Activated T-helper 9 cell treated with anti-CD3 and anti-CD28 coated beads, Interleukin-2, amount 50 U/mL, for 16 hours (primary cell): ENCODE measurements around the gene KARS1.
A peak's percentile ranks its signal among the peaks of the same experiment; 100 is the strongest.

Source experiments
- DNase-seq: peaks from one replicate; pipeline ENCODE4 v3.0.0-alpha.2; 2020; ENCODE audit warnings: low read depth

The KARS1 gene

DNA sequence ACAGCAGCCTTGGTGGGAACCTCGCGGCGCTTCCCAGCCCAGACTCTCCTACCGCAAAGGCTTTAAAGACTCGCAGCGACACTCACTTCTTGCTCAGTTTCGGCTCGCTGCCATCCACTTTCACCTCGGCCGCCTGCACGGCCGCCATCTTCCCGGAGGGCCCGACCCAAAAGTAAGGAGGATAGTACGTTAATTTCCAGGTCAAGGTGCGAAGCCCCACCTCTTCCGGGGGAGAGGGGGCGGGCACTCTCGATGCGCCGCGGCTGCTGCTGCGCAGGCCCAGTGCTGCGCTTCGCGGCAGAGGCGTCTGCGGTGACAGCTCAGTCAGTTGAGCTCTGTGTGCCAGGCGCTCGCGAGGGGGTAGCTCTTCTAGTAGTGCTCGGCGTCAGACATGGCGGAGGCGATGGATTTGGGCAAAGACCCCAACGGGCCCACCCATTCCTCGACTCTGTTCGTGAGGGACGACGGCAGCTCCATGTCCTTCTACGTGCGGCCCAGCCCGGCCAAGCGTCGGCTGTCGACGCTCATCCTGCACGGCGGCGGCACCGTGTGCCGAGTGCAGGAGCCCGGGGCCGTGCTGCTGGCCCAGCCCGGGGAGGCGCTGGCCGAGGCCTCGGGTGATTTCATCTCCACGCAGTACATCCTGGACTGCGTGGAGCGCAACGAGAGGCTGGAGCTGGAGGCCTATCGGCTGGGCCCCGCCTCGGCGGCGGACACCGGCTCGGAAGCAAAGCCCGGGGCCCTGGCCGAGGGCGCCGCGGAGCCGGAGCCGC is at the start of gene KARS1, which contains the start of gene TERF2IP:
TSS of gene KARS1 (minus strand) at position 174 of the 773 bp plus-strand sequence. CDS start at position 148, 26 bp downstream.
TSS of gene TERF2IP (plus strand) at position 282 of the 773 bp plus-strand sequence. CDS start at position 392, 110 bp downstream.
- DNase-seq, result peak; percentile 94

DNA sequence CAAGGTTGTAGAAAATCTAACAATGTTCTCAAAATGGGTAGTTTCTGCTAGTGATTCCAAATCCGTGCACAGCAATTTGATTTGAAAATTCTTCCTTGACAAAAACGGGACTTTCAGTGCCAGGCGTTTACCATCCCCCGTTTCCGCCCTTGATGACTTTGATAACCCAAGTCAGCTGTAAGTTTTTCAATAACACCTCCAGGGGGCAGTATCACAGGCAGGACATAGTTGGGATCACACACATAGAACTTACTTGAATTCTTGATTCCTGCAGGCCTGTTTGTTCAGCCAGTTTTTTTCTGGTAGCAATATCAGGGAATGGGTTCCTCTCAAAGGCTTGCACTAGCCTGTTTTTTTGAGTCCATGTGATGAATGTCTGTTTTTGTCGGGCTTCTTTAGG is 48.2 kb upstream of the KARS1 start:
- DNase-seq, result no peak

DNA sequence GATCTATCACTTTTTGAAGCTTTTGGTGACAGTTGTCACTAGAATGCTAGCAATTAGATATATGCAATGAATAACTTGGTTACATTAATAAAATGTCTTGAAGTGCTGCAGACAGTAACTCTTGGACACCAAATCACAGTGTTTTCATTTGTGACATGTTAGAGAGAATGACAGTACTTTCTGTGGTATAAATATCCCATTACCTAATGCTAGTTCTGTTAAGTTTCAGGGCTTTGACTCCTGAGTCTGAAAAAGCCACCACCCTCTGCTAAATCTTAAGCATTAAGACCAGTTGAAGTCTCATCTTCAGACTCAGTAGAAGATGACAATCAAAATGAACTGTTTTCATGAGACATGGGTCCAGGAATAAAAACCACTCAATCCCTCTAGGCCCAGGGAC is 39.9 kb upstream of the KARS1 start:
- no peak for DNase-seq

DNA sequence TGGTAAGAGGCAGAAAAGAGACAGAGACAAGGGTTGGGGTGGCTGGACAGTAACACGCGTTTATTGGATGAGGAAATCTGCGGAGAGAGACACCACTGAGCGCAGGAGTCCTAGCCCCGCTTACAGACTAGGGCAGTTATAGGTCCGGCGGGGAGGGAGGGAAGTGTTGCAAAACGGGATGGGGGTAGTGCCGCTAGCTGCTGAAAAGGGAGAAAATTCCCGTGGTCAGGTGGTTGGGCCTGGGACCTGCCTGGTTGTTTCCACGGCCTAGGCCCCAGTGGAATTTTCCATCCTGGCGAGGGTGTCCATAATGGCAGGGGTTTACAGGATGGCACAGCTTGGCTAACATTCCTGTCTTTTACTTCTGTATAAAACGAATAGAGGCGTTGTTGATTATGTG is 34.8 kb upstream of the KARS1 start:
- DNase-seq, result no peak

DNA sequence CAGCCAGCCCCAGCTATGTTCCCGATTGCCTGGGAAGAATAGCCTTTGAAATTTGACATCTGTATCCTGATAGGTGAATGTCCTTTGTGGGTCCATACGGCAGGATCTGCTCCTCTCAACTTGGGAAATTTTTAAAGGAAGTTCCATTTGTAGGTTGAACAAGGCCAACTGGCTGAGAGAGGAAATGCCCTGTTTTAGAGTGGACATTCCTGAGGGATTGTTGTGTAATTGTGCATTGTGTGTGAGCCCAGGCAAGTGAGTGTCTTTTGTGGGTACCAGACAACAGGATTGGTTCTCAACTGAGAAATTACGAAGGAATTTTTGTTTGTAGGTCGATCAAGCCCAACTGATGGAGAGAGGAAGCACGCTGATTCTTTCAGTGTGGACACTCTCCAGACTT is 31.9 kb upstream of the KARS1 start:
- DNase-seq, result no peak

DNA sequence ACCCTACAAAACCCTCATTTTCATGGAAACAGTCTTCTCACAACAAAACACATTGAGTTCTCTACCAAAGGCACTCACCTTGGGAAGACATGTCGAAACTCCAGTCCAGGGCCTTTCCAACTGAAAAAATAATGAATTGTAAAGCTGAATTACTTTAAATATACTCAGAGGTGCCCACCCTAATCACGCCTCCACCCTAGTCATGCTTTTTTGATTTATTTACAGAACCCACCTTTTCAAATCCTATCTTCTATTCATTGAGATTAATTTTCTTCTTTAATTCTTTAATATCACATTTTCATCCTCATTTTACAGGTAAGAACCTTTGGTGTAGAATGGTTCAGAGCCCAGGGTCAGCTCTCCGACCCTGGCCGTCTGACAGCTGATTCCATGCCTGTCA is 29.4 kb upstream of the KARS1 start, which contains the start of gene CPHXL2:
TSS of gene CPHXL2 (minus strand) at position 101 of the 400 bp plus-strand sequence. CDS start at position 91, 10 bp downstream.
- DNase-seq, result no peak

DNA sequence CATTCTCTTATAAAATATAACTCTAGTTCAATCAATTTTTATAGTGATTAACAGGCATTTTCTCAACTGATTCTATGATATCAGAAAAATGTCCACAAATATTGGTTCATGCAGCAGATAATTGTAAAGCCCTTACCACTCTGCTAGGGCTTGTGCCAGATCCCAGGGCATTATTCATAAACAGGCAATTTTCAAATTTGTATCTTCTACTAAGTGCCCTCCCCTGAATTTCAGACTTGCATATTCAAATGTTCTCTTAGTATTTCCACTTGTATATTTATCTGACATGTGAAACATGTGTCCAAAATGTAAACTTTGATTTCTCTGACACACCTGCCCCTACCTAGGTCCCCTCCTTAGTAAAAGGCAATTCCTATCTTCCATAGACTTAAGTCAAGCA is 20.0 kb upstream of the KARS1 start:
- DNase-seq, result no peak

DNA sequence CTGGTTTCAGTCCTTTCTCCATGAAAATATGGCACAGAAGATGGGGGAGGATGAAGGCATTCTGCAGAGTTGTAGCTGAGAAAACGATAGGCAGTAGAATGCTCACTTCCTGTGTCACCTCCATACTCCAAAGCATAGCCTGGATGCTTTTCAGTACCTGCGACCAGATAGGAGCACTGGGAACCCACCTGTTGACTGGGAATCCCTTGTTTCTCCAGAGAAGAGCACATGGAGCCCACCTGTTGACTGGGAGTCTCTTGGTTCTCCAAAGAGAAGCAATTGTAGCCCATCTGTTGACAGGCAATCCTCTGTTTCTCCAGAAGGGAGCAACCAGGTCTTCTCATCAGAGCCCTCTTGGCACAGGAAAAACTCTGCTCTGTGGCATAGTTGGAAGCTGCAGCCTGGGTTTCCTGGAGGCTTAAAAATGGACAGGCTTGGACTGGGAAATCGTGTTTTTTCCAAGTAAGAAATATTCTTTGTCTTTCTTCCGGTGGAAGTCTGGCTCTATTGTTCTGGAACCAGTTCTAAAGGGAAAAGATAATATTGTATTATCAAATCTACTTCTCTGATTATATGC is 13.3 kb upstream of the KARS1 start:
- no peak for DNase-seq

DNA sequence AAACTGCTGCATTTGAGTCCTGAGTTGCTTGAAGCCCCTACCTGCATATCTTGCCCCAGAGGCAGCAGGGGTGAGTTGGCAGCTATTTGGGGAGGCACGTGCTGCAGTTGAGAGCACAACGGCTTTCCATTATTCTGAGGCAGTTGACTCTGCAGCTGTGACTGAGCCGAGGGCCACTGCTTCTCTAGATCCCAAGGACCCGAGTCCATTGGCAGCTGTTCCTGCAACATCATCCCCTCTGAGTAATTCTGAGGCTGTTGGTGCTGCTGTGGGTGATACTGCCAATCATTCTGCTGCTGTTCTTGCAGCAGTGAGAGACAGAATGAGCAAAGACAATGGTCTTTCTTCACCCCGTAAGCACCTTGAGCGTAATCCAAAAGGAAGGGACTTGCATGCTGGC is 12.9 kb upstream of the KARS1 start:
- no peak for DNase-seq

DNA sequence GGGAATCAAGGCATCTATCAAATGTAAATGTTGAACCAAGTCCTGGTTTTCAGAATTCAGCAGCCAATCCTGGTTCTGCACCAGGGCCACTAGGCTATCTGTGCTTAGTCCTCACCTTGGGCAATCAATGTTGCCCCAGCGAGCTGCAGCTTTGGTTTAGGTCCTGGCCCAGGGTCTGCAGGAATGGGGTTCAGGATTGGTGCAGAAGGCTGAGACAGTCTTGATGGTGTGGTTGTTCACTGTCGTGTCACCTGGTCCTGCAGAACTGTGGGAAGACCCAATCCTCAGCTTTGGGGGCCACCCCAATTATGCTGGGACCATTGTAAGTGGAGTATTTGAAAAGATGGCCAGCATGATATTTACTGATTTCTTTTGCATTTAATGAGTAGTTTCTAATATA is 10.7 kb upstream of the KARS1 start:
- DNase-seq, result no peak

DNA sequence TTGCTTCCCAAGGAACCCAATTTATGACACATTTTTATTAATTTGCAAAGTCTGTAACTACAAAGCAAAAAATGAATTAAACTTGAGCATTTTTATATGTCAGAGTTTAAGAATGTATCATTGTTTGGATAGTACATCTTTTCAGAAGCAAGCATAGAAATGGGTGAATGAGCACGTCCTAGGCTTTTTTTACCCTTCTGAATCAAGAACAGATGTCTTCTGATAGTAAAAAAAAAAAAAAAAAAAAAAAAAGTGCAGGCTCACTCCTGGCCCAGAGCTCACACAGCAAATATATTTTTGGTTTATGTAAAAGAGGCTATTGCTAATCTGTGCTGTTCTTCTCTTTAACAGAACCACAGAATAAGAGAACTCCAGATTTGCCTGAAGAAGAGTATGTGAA is 6.5 kb upstream of the KARS1 start:
- no peak for DNase-seq

DNA sequence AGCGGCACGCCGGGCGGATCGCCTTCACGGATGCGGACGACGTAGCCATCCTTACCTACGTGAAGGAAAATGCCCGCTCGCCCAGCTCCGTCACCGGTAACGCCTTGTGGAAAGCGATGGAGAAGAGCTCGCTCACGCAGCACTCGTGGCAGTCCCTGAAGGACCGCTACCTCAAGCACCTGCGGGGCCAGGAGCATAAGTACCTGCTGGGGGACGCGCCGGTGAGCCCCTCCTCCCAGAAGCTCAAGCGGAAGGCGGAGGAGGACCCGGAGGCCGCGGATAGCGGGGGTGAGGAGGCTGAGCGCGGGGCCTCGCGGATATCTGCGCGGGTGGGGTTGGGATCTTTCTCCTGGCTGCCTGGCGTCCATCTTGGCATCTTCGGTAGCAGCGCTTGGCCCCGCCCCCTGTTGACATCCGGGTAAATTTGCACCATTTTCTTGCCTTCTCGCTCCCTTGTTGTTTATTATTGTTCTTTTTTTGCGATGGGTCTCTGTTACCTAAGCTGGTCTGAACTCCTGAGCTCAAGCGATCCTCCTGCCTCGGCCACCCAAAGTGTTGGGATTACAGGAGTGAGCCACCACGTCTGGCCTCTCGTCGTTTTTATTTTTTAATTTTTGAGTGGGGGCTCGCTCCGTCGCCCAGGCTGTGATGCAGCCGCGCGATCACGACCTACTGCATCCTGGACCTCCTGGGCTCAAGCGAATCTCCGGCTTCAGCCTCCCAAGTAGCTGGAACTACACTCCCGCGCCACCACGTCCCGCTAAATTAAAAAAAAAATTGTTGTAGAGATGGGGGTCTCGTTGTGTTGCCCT is 1.0 kb upstream of the KARS1 start:
- DNase-seq, result peak; percentile 80

DNA sequence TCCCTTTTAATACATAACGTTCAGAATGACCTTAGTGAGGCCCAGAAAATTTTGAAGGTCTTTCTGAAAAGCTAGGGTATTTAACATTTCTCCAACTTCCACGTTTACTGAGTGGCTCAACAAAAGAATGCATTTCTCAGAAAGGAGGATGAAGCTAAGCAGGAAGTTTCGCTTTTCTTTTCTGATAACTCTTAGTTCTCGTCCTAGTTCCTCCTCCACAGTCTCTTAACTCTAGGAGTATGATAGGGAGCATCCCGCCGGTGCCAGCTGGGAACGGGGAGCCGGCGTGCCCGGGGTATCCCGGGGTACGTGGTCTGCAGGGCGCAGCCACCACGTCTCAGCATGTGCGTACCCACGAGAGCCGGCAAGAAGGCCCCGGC is 363 bp downstream of the KARS1 start:
- no peak for DNase-seq

DNA sequence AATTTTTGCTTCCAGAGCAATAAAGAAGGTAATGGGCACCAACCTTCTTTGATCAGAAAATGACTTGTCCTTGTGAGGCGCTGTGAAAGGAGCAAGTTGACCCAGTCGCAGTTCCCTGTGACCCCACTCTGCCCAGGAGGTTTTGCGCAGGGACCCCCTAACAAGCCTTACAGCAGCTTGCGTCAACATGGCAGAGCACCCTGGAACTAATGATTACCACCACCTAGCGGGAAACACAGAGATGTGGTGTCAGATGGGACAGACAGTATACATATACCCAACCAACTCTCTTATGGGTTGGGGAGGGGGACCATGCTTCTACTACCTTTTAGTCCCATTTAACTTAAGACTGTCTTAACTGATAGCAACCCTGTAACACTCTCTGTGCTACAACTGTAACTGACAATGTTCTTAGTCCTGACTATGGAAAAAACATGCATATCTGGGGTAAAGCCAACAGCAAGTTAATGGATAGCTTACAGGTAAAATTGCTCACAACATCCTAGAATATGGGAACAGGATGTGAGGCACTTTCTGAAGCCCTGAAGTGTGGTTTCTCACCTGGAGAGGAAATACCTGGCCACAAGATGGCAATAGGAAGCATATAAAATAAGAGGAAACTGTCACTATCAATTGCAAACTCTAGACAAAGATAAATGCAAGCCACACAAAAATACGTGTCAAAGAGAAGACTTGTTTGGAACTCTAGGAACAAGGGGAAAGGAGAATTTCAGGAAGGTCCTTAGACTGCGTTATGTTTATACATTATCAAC is 3.0 kb downstream of the KARS1 start:
- DNase-seq, result no peak

DNA sequence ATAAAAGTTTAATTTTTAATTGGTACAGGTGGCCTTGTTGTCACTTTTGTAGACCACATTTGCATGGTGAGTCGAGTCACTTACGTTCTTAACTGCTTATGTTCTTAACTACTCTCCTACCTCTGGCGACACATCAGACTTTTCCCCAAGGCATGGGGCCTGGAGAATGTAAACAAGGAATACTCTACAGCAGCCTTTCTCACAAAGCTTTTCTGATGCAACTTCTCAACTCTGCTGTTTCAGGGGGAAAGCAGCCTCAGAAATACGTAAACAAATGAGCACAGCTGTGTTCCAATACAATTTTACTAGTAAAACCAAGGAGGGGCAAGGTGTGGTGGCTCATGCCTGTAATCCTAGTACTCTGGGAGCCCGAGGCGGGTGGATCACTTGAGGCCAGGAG is 6.9 kb downstream of the KARS1 start:
- no peak for DNase-seq

DNA sequence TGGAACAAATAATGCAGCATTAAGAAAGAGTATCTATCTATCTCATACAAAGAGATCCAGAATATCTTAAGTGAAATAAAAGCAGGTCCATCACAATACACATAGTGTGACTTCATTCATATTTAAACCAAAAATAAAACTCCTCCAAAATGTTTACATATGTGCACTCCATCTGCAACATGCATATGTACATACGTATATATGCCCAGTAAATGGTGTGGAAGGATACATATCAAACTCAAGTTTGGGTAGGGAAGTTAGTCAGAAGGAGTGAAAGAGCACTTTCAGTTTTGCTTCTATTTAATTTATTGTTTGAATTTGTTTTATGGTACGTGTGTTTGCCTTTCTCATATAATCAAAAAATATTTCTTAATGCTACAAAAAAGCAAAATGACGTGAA is 12.4 kb downstream of the KARS1 start:
- DNase-seq, result no peak

DNA sequence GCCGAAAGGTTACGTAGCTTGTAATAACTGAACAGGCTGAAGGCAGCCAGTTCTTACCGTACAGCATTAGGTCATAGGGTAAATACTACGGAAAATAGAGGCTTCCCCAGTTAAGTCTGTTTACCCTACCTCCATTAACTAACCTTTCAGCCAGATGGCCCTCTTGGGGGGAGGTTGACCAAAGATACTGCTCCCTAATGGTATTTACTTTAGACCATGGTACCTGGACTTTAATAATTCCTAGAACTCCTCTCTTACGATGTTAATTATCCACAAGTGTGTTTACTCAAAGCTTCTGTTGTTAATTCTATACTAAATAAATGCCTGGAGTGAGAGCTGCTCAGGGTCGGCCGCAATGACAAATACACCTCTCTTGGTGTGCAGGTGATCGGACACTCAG is 14.6 kb downstream of the KARS1 start:
- no peak for DNase-seq

DNA sequence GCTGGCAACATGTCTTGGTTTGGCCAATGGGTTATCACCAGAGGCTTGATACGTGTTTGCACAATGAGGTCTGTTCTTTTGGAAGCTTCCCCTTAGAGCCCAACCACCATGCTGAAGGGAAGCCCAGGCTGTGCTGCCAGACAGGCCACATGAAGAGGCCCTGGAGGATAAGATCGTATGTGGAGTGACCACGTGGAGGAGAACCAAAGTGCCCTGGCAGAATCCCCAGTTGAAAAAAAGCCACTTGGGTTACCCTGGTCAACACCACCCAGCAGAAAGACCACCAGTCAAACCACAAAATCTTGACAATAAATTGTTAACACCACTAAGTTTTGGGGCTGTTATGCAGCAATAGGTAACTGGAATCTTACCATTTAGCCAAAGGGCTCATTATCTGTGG is 17.4 kb downstream of the KARS1 start:
- no peak for DNase-seq

DNA sequence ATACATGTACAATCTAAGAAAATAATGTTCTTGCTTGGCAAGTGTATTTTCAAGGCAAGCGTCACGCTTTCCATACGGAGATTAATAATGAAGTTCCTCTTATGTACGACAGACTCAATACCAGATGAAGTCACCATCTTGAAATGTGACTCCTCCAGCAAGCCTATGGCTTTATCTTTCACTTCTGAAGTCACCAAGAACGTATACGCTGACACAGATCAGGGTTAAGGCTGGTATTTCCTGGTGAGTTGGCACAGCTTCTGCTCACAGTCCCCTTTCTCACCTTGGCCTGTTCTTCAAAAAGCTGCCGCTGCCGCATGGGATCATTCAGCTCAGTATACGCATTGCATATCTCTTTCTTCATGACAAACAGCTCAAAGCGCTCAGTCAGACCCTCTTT is 18.3 kb downstream of the KARS1 start:
- no peak for DNase-seq

DNA sequence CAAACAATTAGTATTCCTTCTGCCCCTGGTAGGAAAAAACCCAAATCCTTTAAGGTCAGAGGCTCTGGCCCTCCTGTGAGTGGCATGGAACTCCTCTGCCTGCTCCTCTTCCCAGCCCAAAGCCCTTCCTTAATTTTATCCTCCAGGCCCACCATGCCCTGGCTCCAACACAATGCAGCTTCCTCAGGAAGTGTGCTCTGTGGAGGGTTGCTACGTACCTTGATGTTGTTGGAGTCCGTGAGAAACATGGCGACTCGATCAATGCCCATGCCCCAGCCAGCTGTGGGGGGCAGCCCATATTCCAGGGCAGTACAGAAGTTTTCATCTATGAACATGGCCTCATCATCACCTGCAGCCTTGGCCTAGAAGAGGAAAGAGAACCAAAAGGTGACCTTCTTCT is 19.1 kb downstream of the KARS1 start:
- DNase-seq, result no peak

DNA sequence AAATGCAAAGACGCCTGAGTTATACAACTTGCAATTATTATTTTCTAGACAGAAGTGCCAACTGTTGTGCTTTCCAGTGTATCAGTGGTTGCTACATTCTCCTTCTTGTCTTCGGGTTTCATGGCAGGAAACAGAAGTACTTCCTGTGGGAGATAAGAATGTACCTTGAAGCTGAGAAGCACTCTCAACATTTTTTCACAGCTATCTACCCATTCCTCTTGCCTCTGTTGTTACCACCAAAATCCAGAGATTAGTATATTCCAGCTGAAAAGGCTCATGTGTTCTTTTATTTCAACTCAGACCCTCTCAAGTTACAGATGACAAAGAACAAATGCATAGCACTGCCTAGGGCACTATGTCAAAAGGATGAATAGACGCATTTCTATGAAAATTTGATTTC is 19.6 kb downstream of the KARS1 start:
- DNase-seq, result no peak

DNA sequence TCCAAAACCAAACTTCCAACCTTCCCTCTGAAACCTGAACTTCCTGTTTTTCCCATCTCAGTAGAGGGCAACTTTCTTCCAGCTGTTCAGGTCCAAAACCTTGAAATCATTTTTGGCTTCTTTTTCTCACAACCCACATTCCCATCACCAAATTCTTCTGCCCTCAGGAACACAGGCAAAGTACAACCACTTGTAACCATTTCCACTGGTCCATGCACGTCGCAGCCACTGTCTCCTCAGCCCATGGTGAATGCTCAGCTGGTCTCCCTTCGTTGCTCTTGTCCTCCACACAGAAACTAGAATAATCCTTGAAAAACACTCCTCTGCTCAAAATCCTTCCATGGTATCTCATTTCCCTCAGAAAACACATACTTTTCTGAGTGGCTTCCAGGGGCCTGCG is 20.7 kb downstream of the KARS1 start:
- DNase-seq, result no peak
